Activated T-helper 2 cell treated with anti-CD3 and anti-CD28 coated beads, Interferon-gamma antibody, Interleukin-2, Interleukin-4, amounts not matched to agents 10 μg/mL and 5 μg/mL and 100 μg/mL, durations not matched to agents 14 hours and 24 hours and 36 hours (primary cell): Measurements from ENCODE around the gene GFI1. TPM values are rescaled to one million over a fixed set of nuclear protein-coding genes. Genes with fewer than 3 reads are reported as not detected.
A peak's percentile ranks its signal among the peaks of the same experiment; 100 is the strongest.

Experiments used
- DNase-seq: peaks from one replicate; pipeline ENCODE4 v3.0.0; 2021; ENCODE audit warnings: low spot score
- H3K27ac Mint-ChIP-seq: one replicate; pipeline ENCODE4 v1.8.0; 2021; ENCODE audit warnings: mixed read lengths
- H3K27me3 Mint-ChIP-seq: one replicate; pipeline ENCODE4 v1.8.0; 2021; ENCODE audit warnings: low read depth, mixed read lengths
- H3K36me3 Mint-ChIP-seq: one replicate; pipeline ENCODE4 v1.8.0; 2021; ENCODE audit warnings: low read depth, mixed read lengths
- H3K4me1 Mint-ChIP-seq: one replicate; pipeline ENCODE4 v1.8.0; 2021; ENCODE audit warnings: low read depth, mixed read lengths
- H3K4me3 Mint-ChIP-seq: one replicate; pipeline ENCODE4 v1.8.0; 2021; ENCODE audit warnings: low read depth, mild to moderate bottlenecking, moderate library complexity, mixed read lengths
- H3K9me3 Mint-ChIP-seq: one replicate; pipeline ENCODE4 v1.8.0; 2021; ENCODE audit warnings: mixed read lengths
- intact Hi-C: fragments of 100-400 bp; cut with micrococcal nuclease; formaldehyde crosslinking; loops from one replicate; pipeline ENCODE4 v1.15.1; 2023
- total RNA-seq: library from RNA; stranded (reverse); gene quantifications from 2 replicates; pipeline ENCODE4 v1.2.3, GENCODE V29; 2022

The GFI1 gene
- total RNA-seq, 1 donor from 2014 or later, result 99.4 TPM

- Mint-ChIP-seq H3K36me3 (peaks cover 27% of the 10 kb centered on the region), H3K27ac (peak overlapping the region; percentile 66), H3K4me1 (peaks cover 42% of the 10 kb centered on the region), H3K4me3 (no peak overlapping the region), H3K9me3 (no peaks in the 10 kb centered on the region), H3K27me3 (no peaks in the 10 kb centered on the region)
- no peak for DNase-seq
- intact Hi-C loops, result loop anchor here (2.0 kb wide), 1 partner anchor 17 kb away; the partner anchor contains the start of gene GFI1
Measured at GRCh38 chr1:92503926-92504285, 17.2 kb upstream of the GFI1 start.

- intact Hi-C loops, result loop anchor here (2.0 kb wide), 1 partner anchor 16 kb away; the partner anchor contains the start of gene GFI1
- peak overlapping the region; percentile 55 for H3K27ac Mint-ChIP-seq
Measured at GRCh38 chr1:92503043-92503925, 16.6 kb upstream of the GFI1 start.

GRCh38 chr1:92502247-92502646 lies 15.5 kb upstream of the GFI1 start:
- H3K27me3 Mint-ChIP-seq, result no peaks in the 10 kb centered on the region
- no peaks in the 10 kb centered on the region for H3K9me3 Mint-ChIP-seq
- intact Hi-C loops, result loop anchor here (1.0 to 2.0 kb wide), 2 partner anchors 15 to 35 kb away; partner anchors contain the start of gene GFI1
- no peak overlapping the region for H3K4me3 Mint-ChIP-seq
- DNase-seq, result no peak
- peaks cover 46% of the 10 kb centered on the region for H3K4me1 Mint-ChIP-seq
- peaks cover 29% of the 10 kb centered on the region for H3K36me3 Mint-ChIP-seq
- H3K27ac Mint-ChIP-seq, result peak overlapping the region; percentile 14

More at GRCh38 chr1:92503043-92503925, 16.6 kb upstream of the GFI1 start:
- Mint-ChIP-seq H3K4me3 (no peak overlapping the region), H3K9me3 (no peaks in the 10 kb centered on the region), H3K27me3 (no peaks in the 10 kb centered on the region), H3K4me1 (peaks cover 44% of the 10 kb centered on the region), H3K36me3 (peaks cover 27% of the 10 kb centered on the region)
- DNase-seq, result no peak

- intact Hi-C loops, result no loop called here
- Mint-ChIP-seq H3K9me3 (no peaks in the 10 kb centered on the region), H3K4me3 (no peak overlapping the region), H3K27ac (no peak overlapping the region), H3K4me1 (peaks cover 45% of the 10 kb centered on the region), H3K36me3 (peaks cover 23% of the 10 kb centered on the region), H3K27me3 (no peaks in the 10 kb centered on the region)
- no peak for DNase-seq
Measured at GRCh38 chr1:92500552-92500951, 13.8 kb upstream of the GFI1 start.

- no peak for DNase-seq
- H3K27me3 Mint-ChIP-seq, result no peaks in the 10 kb centered on the region
- H3K4me3 Mint-ChIP-seq, result no peak overlapping the region
- peaks cover 37% of the 10 kb centered on the region for H3K4me1 Mint-ChIP-seq
- peaks cover 43% of the 10 kb centered on the region for H3K36me3 Mint-ChIP-seq
- H3K9me3 Mint-ChIP-seq, result no peaks in the 10 kb centered on the region
- H3K27ac Mint-ChIP-seq, result no peak overlapping the region
- intact Hi-C loops, result no loop called here
Measured at GRCh38 chr1:92495392-92496063, 8.8 kb upstream of the GFI1 start.

- Mint-ChIP-seq H3K4me3 (no peak overlapping the region), H3K4me1 (peaks cover 37% of the 10 kb centered on the region), H3K27me3 (no peaks in the 10 kb centered on the region), H3K9me3 (no peaks in the 10 kb centered on the region), H3K36me3 (peaks cover 37% of the 10 kb centered on the region), H3K27ac (no peak overlapping the region)
- no peak for DNase-seq
- intact Hi-C loops, result no loop called here
Measured at GRCh38 chr1:92494485-92495141, 7.9 kb upstream of the GFI1 start.

- peaks cover 41% of the 10 kb centered on the region for H3K36me3 Mint-ChIP-seq
- no peak overlapping the region for H3K4me3 Mint-ChIP-seq
- DNase-seq, result no peak
- peaks cover 46% of the 10 kb centered on the region for H3K4me1 Mint-ChIP-seq
- intact Hi-C loops, result no loop called here
- no peaks in the 10 kb centered on the region for H3K9me3 Mint-ChIP-seq
- no peaks in the 10 kb centered on the region for H3K27me3 Mint-ChIP-seq
- H3K27ac Mint-ChIP-seq, result no peak overlapping the region
Measured at GRCh38 chr1:92493139-92493538, 6.4 kb upstream of the GFI1 start.

- intact Hi-C loops, result loop anchor here (10.0 kb wide), 1 partner anchor 294 kb away; no protein-coding TSS in a partner anchor
- peak overlapping the region; percentile 94 for H3K27ac Mint-ChIP-seq
- H3K4me1 Mint-ChIP-seq, result peaks cover 31% of the 10 kb centered on the region
- peaks cover 37% of the 10 kb centered on the region for H3K36me3 Mint-ChIP-seq
- H3K4me3 Mint-ChIP-seq, result peak overlapping the region; percentile 88
- no peaks in the 10 kb centered on the region for H3K27me3 Mint-ChIP-seq
- no peaks in the 10 kb centered on the region for H3K9me3 Mint-ChIP-seq
- no peak for DNase-seq
Measured at GRCh38 chr1:92488832-92489231, 2.1 kb upstream of the GFI1 start.

GRCh38 chr1:92488416-92488815 lies 1.7 kb upstream of the GFI1 start:
- DNase-seq, result no peak
- Mint-ChIP-seq H3K27me3 (no peaks in the 10 kb centered on the region), H3K9me3 (no peaks in the 10 kb centered on the region), H3K27ac (peak overlapping the region; percentile 94), H3K36me3 (peaks cover 39% of the 10 kb centered on the region), H3K4me3 (peak overlapping the region; percentile 88), H3K4me1 (peaks cover 31% of the 10 kb centered on the region)
- intact Hi-C loops, result loop anchor here (10.0 kb wide), 1 partner anchor 294 kb away; no protein-coding TSS in a partner anchor

- intact Hi-C loops, result loop anchor here (2.0 to 10.0 kb wide), 2 partner anchors 16 to 292 kb away; no protein-coding TSS in a partner anchor
- H3K4me1 Mint-ChIP-seq, result peaks cover 28% of the 10 kb centered on the region
- DNase-seq, result no peak
- peaks cover 44% of the 10 kb centered on the region for H3K36me3 Mint-ChIP-seq
- H3K4me3 Mint-ChIP-seq, result peak overlapping the region; percentile 88
- peak overlapping the region; percentile 94 for H3K27ac Mint-ChIP-seq
- H3K9me3 Mint-ChIP-seq, result no peaks in the 10 kb centered on the region
- no peaks in the 10 kb centered on the region for H3K27me3 Mint-ChIP-seq
Measured at GRCh38 chr1:92487078-92487605, 417 bp upstream of the GFI1 start.

GRCh38 chr1:92485381-92486250 lies 1.1 kb downstream of the GFI1 start:
- Mint-ChIP-seq H3K36me3 (peaks cover 55% of the 10 kb centered on the region), H3K9me3 (no peaks in the 10 kb centered on the region), H3K4me3 (peak overlapping the region; percentile 99), H3K4me1 (peaks cover 26% of the 10 kb centered on the region), H3K27me3 (no peaks in the 10 kb centered on the region), H3K27ac (peak overlapping the region; percentile 97)
- intact Hi-C loops, result loop anchor here (1.0 to 10.0 kb wide), 6 partner anchors 9 to 291 kb away; no protein-coding TSS in a partner anchor
- peak; percentile 88 for DNase-seq
